OCI-LY7 (cell line): Measurements from ENCODE around the gene MRPS25.

Experiments
- CTCF ChIP-seq: fragments of 200-600 bp; sonication (generic); conservative IDR thresholded peaks from 2 replicates; pipeline ENCODE4 v1.5.1; 2014; ENCODE audit warnings: mild to moderate bottlenecking, antibody characterized with exemption, low read length, moderate library complexity, mixed read lengths
- EZH2phosphoT487 ChIP-seq: fragments of 200-600 bp; sonication (generic); IDR thresholded peaks from 2 replicates; pipeline ENCODE4 v1.6.1; 2018; ENCODE audit warnings: low read depth, borderline replicate concordance, mild to moderate bottlenecking, mixed run types, antibody characterized with exemption, low read length, moderate library complexity, mixed read lengths

GRCh38 chr3:15063656-15064286 is 1.3 kb downstream of the MRPS25 start:
- TF ChIP-seq CTCF (no peak), EZH2phosphoT487 (no peak)
